ENCODE measurements around the gene OR10C1. TPM values are rescaled to one million over a fixed set of nuclear protein-coding genes. Genes with fewer than 3 reads are reported as not detected.

Gene OR10C1
- total RNA-seq, 1 experiment from 2014 or later = not detected

GRCh38 chr6:29490055-29490454, 50.9 kb downstream of the OR10C1 start:
- Histone ChIP-seq H2AFZ (ENCODE audit: low read length) (no peak overlapping the region), H3K9me2 (replicated peaks; ENCODE audit: insufficient read depth, low read length) (no peaks in the 10 kb centered on the region), H3K9me3 (ENCODE audit: low read length) (no peaks in the 10 kb centered on the region), H3K27me3 (ENCODE audit: low read length) (no peaks in the 10 kb centered on the region), H3K79me2 (ENCODE audit: low read length) (no peaks in the 10 kb centered on the region), H3K9ac (ENCODE audit: low read length) (no peak overlapping the region), H3K4me3 (ENCODE audit: low read length) (no peak overlapping the region), H3K4me1 (ENCODE audit: low read length) (0 out of 2 replicates have a peak, but pooled peaks cover 5% of the 10 kb centered on the region), H3K27ac (ENCODE audit: low read length) (no peak overlapping the region), H4K20me1 (ENCODE audit: insufficient read depth, low read depth, low read length) (no peaks in the 10 kb centered on the region), H3K4me2 (ENCODE audit: low read depth, low read length, poor library complexity, severe bottlenecking) (no peak overlapping the region), H3K36me3 (ENCODE audit: insufficient read depth, low read length) (no peaks in the 10 kb centered on the region)
- no peak for DNase-seq

- no peak overlapping the region for H3K9ac ChIP-seq (ENCODE audit: low read length)
- no peaks in the 10 kb centered on the region for H3K9me2 ChIP-seq (replicated peaks; ENCODE audit: insufficient read depth, low read length)
- H2AFZ ChIP-seq (ENCODE audit: low read length) = no peak overlapping the region
- 0 out of 2 replicates have a peak, but pooled peaks cover 5% of the 10 kb centered on the region for H3K4me1 ChIP-seq (ENCODE audit: low read length)
- H3K79me2 ChIP-seq (ENCODE audit: low read length) = no peaks in the 10 kb centered on the region
- H4K20me1 ChIP-seq (ENCODE audit: insufficient read depth, low read depth, low read length) = no peaks in the 10 kb centered on the region
- H3K4me3 ChIP-seq (ENCODE audit: low read length) = no peak overlapping the region
- no peaks in the 10 kb centered on the region for H3K36me3 ChIP-seq (ENCODE audit: insufficient read depth, low read length)
- no peaks in the 10 kb centered on the region for H3K27me3 ChIP-seq (ENCODE audit: low read length)
- H3K9me3 ChIP-seq (ENCODE audit: low read length) = no peaks in the 10 kb centered on the region
- no peak for DNase-seq
- no peak overlapping the region for H3K27ac ChIP-seq (ENCODE audit: low read length)
- H3K4me2 ChIP-seq (ENCODE audit: low read depth, low read length, poor library complexity, severe bottlenecking) = no peak overlapping the region
Measured at GRCh38 chr6:29490552-29490951, 51.4 kb downstream of the OR10C1 start.

Other genes starting within 250 kb of the OR10C1 start
- gene OR14J1, start 137.6 kb upstream of the OR10C1 start, total RNA-seq (2014; rRNA removed; shearing (Covaris generic); ENCODE audit: low replicate concordance) = not detected in 2 replicates
- not detected in 2 replicates for gene OR5V1, start 70.4 kb upstream of the OR10C1 start, total RNA-seq (2014; rRNA removed; shearing (Covaris generic); ENCODE audit: low replicate concordance)
- gene OR12D3, start 64.0 kb upstream of the OR10C1 start, total RNA-seq (2014; rRNA removed; shearing (Covaris generic); ENCODE audit: low replicate concordance) = not detected in 2 replicates
- gene OR12D2, start 43.7 kb upstream of the OR10C1 start, total RNA-seq (2014; rRNA removed; shearing (Covaris generic); ENCODE audit: low replicate concordance) = not detected in 2 replicates
- gene OR12D1, start 24.4 kb upstream of the OR10C1 start, total RNA-seq (2014; rRNA removed; shearing (Covaris generic); ENCODE audit: low replicate concordance) = not detected in 2 replicates
- not detected in 2 replicates for gene OR11A1, start 17.8 kb downstream of the OR10C1 start, total RNA-seq (2014; rRNA removed; shearing (Covaris generic); ENCODE audit: low replicate concordance)
- not detected in 2 replicates for gene OR2H1, start 17.8 kb downstream of the OR10C1 start, total RNA-seq (2014; rRNA removed; shearing (Covaris generic); ENCODE audit: low replicate concordance)
- not detected in 2 replicates for gene MAS1L, start 48.6 kb downstream of the OR10C1 start, total RNA-seq (2014; rRNA removed; shearing (Covaris generic); ENCODE audit: low replicate concordance)
- not detected in 2 replicates for gene UBD, start 120.4 kb downstream of the OR10C1 start, total RNA-seq (2014; rRNA removed; shearing (Covaris generic); ENCODE audit: low replicate concordance)
- gene OR2H2, start 145.8 kb downstream of the OR10C1 start, total RNA-seq (2014; rRNA removed; shearing (Covaris generic); ENCODE audit: low replicate concordance) = not detected in 2 replicates
- gene GABBR1, start 193.9 kb downstream of the OR10C1 start, total RNA-seq (2014; rRNA removed; shearing (Covaris generic); ENCODE audit: low replicate concordance) = 9.9 and 10.5 TPM in 2 replicates
- not detected in 2 replicates for gene MOG, start 217.8 kb downstream of the OR10C1 start, total RNA-seq (2014; rRNA removed; shearing (Covaris generic); ENCODE audit: low replicate concordance)
- not detected in 2 replicates for gene ZFP57, start 241.8 kb downstream of the OR10C1 start, total RNA-seq (2014; rRNA removed; shearing (Covaris generic); ENCODE audit: low replicate concordance)